Stimulated activated naive CD8-positive, alpha-beta T cell treated with anti-CD3 and anti-CD28 coated beads, Interleukin-15, amount 100 ng/mL, for 72 hours (primary cell): ENCODE measurements around the gene GSX1.
"Not testable (repeated sequence)": the region's sequence is repeated elsewhere in the genome, so short reads cannot be mapped to it uniquely, and the experiment has no call there.

Experiments used
- ATAC-seq: fragments of 150-1000 bp; cut with Tn5 transposase; 2 replicates; pipeline ENCODE4 v1.10.0; 2021; ENCODE audit warnings: mild to moderate bottlenecking, moderate library complexity
- DNase-seq, 2 donors: peaks; one replicate each; pipeline ENCODE4 v3.0.0; 2021 to 2022
- H3K27ac Mint-ChIP-seq, 2 donors: one replicate each; pipeline ENCODE4 v1.8.0; 2022; ENCODE audit warnings: mild to moderate bottlenecking in 2 of 2, mixed read lengths in 2 of 2, moderate library complexity in 2 of 2
- H3K27me3 Mint-ChIP-seq: one replicate; pipeline ENCODE4 v1.8.0; 2022; ENCODE audit warnings: mixed read lengths
- H3K4me1 Mint-ChIP-seq: one replicate; pipeline ENCODE4 v1.8.0; 2022; ENCODE audit warnings: mild to moderate bottlenecking, mixed read lengths
- H3K4me3 Mint-ChIP-seq, 2 donors: one replicate each; pipeline ENCODE4 v1.8.0; 2022; ENCODE audit warnings: mild to moderate bottlenecking in 2 of 2, mixed read lengths in 2 of 2, moderate library complexity in 1 of 2
- H3K9me3 Mint-ChIP-seq, 2 donors: one replicate each; pipeline ENCODE4 v1.8.0; 2022; ENCODE audit warnings: mixed read lengths in 2 of 2

The GSX1 gene

DNA sequence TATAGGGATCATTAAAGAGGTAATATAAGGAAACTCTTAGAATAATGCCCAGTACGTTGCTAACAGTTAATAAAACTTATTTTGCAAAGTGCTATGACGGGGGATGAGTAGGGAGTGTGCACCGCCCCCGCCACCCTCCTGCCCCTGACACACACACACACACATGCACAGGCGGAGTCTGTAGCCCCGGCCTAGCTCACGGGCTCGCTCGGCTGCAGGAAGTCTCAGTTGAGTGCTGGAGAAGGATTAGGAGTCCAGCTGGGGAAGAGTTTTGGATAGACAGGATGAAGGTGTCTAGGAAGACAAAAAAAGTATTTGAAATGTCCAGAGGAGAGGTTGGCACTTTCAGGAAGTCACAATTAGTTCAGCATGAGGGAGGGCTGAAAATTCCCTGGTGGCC, 21.5 kb downstream of the GSX1 start:
- H3K4me3 Mint-ChIP-seq = no peak overlapping the region
- ATAC-seq = no peak
- DNase-seq = no peak
- H3K4me1 Mint-ChIP-seq = no peaks in the 10 kb centered on the region
- H3K9me3 Mint-ChIP-seq = no peaks in the 10 kb centered on the region
- H3K27ac Mint-ChIP-seq = no peak overlapping the region
- H3K27me3 Mint-ChIP-seq = peaks cover 59% of the 10 kb centered on the region

GRCh38 chr13:27817832-27818231, 25.5 kb downstream of the GSX1 start:
- H3K9me3 Mint-ChIP-seq, ATAC-seq, H3K4me3 Mint-ChIP-seq, H3K4me1 Mint-ChIP-seq, DNase-seq, H3K27ac Mint-ChIP-seq: not testable (repeated sequence)
- H3K27me3 Mint-ChIP-seq = peaks cover 74% of the 10 kb centered on the region

GRCh38 chr13:27820524-27821482, 28.5 kb downstream of the GSX1 start:
- H3K4me3 Mint-ChIP-seq = no peak overlapping the region
- ATAC-seq (no peak), DNase-seq (no peak)
- H3K27ac Mint-ChIP-seq = no peak overlapping the region
- peaks cover 91% of the 10 kb centered on the region for H3K27me3 Mint-ChIP-seq
- no peaks in the 10 kb centered on the region for H3K9me3 Mint-ChIP-seq
- H3K4me1 Mint-ChIP-seq = peaks cover 6% of the 10 kb centered on the region

DNA sequence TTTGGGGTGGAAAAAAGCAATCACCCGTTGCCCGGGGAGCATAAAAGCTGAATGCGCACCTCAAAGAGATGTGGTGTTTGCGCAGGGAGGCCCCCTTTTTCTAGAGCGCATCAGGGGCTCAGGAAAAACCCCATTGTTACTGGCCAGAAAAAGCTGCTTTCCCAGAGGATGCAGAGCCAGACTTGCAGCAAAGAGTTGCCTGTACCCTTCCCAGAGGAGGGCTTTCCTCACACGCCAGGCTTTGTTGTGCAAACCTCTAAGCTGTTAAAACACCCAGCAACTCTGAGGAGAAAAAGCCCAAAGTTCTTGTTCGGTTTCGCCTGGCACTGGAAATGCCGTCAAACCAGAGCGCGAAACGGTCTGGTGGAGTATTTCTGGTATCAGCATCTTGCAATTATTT, 29.3 kb downstream of the GSX1 start:
- H3K4me3 Mint-ChIP-seq = no peak overlapping the region
- H3K9me3 Mint-ChIP-seq = no peaks in the 10 kb centered on the region
- ATAC-seq = no peak
- H3K27ac Mint-ChIP-seq = no peak overlapping the region
- H3K4me1 Mint-ChIP-seq = peaks cover 10% of the 10 kb centered on the region
- peaks cover 92% of the 10 kb centered on the region for H3K27me3 Mint-ChIP-seq
- DNase-seq = no peak

GRCh38 chr13:27822258-27822872, 30.1 kb downstream of the GSX1 start:
- Mint-ChIP-seq H3K27me3 (peaks cover 95% of the 10 kb centered on the region), H3K4me1 (peaks cover 15% of the 10 kb centered on the region), H3K27ac (no peak overlapping the region), H3K9me3 (no peaks in the 10 kb centered on the region), H3K4me3 (no peak overlapping the region)
- DNase-seq (no peak), ATAC-seq (no peak)

DNA sequence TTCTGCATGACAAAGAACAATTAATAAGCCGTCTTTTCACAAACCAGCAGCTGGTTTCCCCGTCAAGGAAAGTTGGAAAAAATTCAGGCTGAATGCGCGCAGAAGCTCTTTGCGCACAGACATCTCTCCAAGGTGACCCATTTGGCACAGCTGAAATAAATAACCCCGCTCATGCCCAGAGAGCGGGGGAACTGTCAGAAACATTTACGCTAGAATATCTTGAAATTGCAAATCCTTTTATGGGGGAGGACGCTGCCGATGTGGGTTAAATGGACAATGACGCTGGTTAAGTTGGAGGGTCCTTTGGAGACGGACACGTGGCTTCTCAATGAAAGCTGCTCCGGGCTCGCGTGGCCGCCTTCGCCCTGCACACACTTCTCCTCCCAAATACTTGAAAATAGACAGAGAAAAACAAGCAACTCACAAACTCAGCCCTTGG, 30.6 kb downstream of the GSX1 start:
- Mint-ChIP-seq H3K4me3 (no peak overlapping the region), H3K9me3 (no peaks in the 10 kb centered on the region), H3K4me1 (peaks cover 15% of the 10 kb centered on the region), H3K27ac (no peak overlapping the region), H3K27me3 (peaks cover 96% of the 10 kb centered on the region)
- no peak for ATAC-seq
- no peak for DNase-seq

GRCh38 chr13:27824121-27824520, 31.8 kb downstream of the GSX1 start:
- no peak for ATAC-seq
- Mint-ChIP-seq H3K4me3 (no peak overlapping the region), H3K9me3 (no peaks in the 10 kb centered on the region), H3K27ac (no peak overlapping the region), H3K4me1 (peaks cover 15% of the 10 kb centered on the region), H3K27me3 (peaks cover 98% of the 10 kb centered on the region)
- DNase-seq = no peak

- Mint-ChIP-seq H3K27me3 (peaks cover 98% of the 10 kb centered on the region), H3K9me3 (no peaks in the 10 kb centered on the region), H3K27ac (no peak overlapping the region), H3K4me3 (no peak overlapping the region), H3K4me1 (peaks cover 17% of the 10 kb centered on the region)
- ATAC-seq (no peak), DNase-seq (no peak)
These were observed 32.8 kb downstream of the GSX1 start for GRCh38 chr13:27825072-27825471.

GRCh38 chr13:27826379-27827353, 34.4 kb downstream of the GSX1 start:
- DNase-seq = peak; percentile 57 to 58
- ATAC-seq = peak; percentile 68
- Mint-ChIP-seq H3K27me3 (peaks cover 93% of the 10 kb centered on the region), H3K27ac (no peak overlapping the region), H3K4me1 (peaks cover 18% of the 10 kb centered on the region), H3K9me3 (no peaks in the 10 kb centered on the region), H3K4me3 (peak overlapping the region in 1 of 2 donors; percentile 50)

- ATAC-seq (no peak), DNase-seq (no peak)
- H3K27ac Mint-ChIP-seq = no peak overlapping the region
- peaks cover 95% of the 10 kb centered on the region for H3K27me3 Mint-ChIP-seq
- H3K9me3 Mint-ChIP-seq = no peaks in the 10 kb centered on the region
- peaks cover 18% of the 10 kb centered on the region for H3K4me1 Mint-ChIP-seq
- H3K4me3 Mint-ChIP-seq = no peak overlapping the region
These were observed 35.4 kb downstream of the GSX1 start for GRCh38 chr13:27827646-27828045.

DNA sequence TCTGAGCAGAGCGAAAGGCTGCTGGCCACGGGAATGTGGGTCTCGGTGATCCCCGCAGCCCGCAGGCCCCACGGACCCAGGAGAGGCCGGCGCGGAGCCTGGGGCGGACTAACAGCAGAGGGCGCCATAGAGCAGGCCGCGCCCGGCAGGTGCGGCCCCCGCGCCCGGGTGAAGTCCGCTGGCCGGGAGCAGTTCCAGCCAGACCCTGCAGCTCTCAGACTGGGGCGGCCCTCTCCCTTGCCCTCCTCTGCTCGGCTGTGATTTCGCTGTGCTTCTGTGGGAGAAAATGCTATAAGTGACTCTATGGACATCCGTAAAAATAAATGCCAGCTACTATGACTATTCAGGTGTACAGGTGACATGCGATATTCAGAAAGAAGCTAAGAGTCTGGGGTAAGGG, 37.7 kb downstream of the GSX1 start:
- DNase-seq (peak; percentile 55 to 70), ATAC-seq (peak; percentile 88)
- H3K27ac Mint-ChIP-seq = no peak overlapping the region
- peaks cover 89% of the 10 kb centered on the region for H3K27me3 Mint-ChIP-seq
- H3K4me1 Mint-ChIP-seq = peaks cover 18% of the 10 kb centered on the region
- no peaks in the 10 kb centered on the region for H3K9me3 Mint-ChIP-seq
- peak overlapping the region in 1 of 2 donors; percentile 34 for H3K4me3 Mint-ChIP-seq

GRCh38 chr13:27833206-27833605, 40.9 kb downstream of the GSX1 start:
- peaks cover 60% of the 10 kb centered on the region for H3K27me3 Mint-ChIP-seq

DNA sequence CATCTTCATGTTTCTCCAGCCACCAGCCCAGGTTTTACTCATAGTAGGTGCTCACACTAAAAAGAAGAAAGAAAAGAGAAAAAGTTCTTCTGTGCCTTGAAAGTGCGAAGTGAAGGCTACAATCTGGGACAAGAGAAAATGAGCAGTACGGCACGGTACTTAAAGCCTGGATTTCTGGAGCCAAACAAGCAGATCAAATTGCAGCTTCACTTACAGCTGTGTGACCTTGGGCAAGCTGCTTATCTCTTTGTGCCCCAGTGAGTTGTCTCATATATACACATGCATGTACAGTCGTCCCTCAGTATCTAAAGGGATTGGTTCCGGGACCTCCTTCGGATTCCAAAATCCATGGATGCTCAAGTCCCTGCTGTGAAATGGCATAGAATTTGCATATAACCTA, 41.8 kb downstream of the GSX1 start:
- Mint-ChIP-seq H3K27me3 (peaks cover 60% of the 10 kb centered on the region), H3K27ac (no peak overlapping the region), H3K4me3 (no peak overlapping the region), H3K4me1 (peaks cover 8% of the 10 kb centered on the region), H3K9me3 (no peaks in the 10 kb centered on the region)
- no peak for DNase-seq
- ATAC-seq = no peak

More at GRCh38 chr13:27833206-27833605, 40.9 kb downstream of the GSX1 start:
- peak overlapping the region in 1 of 2 donors; percentile 50 for H3K27ac Mint-ChIP-seq
- ATAC-seq (no peak), DNase-seq (no peak)
- peaks cover 8% of the 10 kb centered on the region for H3K4me1 Mint-ChIP-seq
- no peaks in the 10 kb centered on the region for H3K9me3 Mint-ChIP-seq
- H3K4me3 Mint-ChIP-seq = no peak overlapping the region

GRCh38 chr13:27835799-27836198, 43.5 kb downstream of the GSX1 start:
- H3K9me3 Mint-ChIP-seq = no peaks in the 10 kb centered on the region
- DNase-seq = no peak
- peaks cover 56% of the 10 kb centered on the region for H3K27me3 Mint-ChIP-seq
- no peak for ATAC-seq
- no peak overlapping the region for H3K4me3 Mint-ChIP-seq
- no peaks in the 10 kb centered on the region for H3K4me1 Mint-ChIP-seq
- H3K27ac Mint-ChIP-seq = no peak overlapping the region

GRCh38 chr13:27839809-27840467, 47.7 kb downstream of the GSX1 start:
- H3K9me3 Mint-ChIP-seq = no peaks in the 10 kb centered on the region
- H3K4me1 Mint-ChIP-seq = no peaks in the 10 kb centered on the region
- H3K27ac Mint-ChIP-seq = no peak overlapping the region
- no peak overlapping the region for H3K4me3 Mint-ChIP-seq
- peaks cover 33% of the 10 kb centered on the region for H3K27me3 Mint-ChIP-seq
- no peak for DNase-seq
- ATAC-seq = no peak
